K562 (cell line): ENCODE results near the gene OLFML1. TPM values are rescaled to one million over a fixed set of nuclear protein-coding genes. Genes with fewer than 3 reads are reported as not detected.

Experiments used
- ATAC-seq: fragments of 200-7000 bp; cut with Tn5 transposase; 3 replicates; pipeline ENCODE4 v1.9.1; 2020; ENCODE audit warnings: moderate library complexity
- BruUV-seq: library from RNA; stranded (reverse); fragments of 400-500 nt; replicated peaks from 2 replicates; lab custom pipeline; 2021; lab: Mats Ljungman, UMichigan
- CTCF ChIA-PET: fragments of 300-600 bp; formaldehyde crosslinking; extraction: SDS; loops from one replicate; lab custom pipeline; 2021; ENCODE audit warnings: low intra/inter-chr PET ratio; lab: Yijun Ruan, JAX
- POLR2A ChIA-PET: fragments of 300-600, 350-650 bp; sonication (Branson Sonifier 250); formaldehyde crosslinking; extraction: SDS; loops from one replicate; lab custom pipeline; 2021; ENCODE audit warnings: antibody characterized with exemption, inconsistent platforms; lab: Yijun Ruan, JAX
- DNase-seq, 4 experiments: peaks; one replicate each; pipeline versions ENCODE4 v3.0.0 to v3.0.0-alpha.2; 2011 to 2018; ENCODE audit warnings: low spot score in 3 of 4, mixed read lengths in 3 of 4; ENCODE audit errors: extremely low read depth in 1 of 4
- FAIRE-seq: peaks from 2 replicates; lab custom pipeline; 2011; peaks lifted over from hg19 to GRCh38; lab: Jason Lieb, UNC
- H2AFZ ChIP-seq: 2 replicates; pipeline ENCODE4 v1.6.0; 2011; ENCODE audit warnings: low read depth, low read length, control low read depth, inconsistent platforms
- H3K27ac ChIP-seq: fragments of 200-600 bp; 3 replicates; pipeline ENCODE4 v1.8.0; 2011; ENCODE audit warnings: low read depth, mild to moderate bottlenecking, control low read depth, inconsistent platforms, low read length, moderate library complexity, mixed read lengths; ENCODE audit errors: extremely low read depth
- H3K27me3 ChIP-seq, 2 experiments: fragments of 300-600 bp in 1 of 2; 2 replicates in 1 of 2; 3 replicates in 1 of 2; pipeline versions ENCODE4 v1.6.0 to v1.8.0; 2011; ENCODE audit warnings: inconsistent platforms in 2 of 2, low read length in 2 of 2, mild to moderate bottlenecking in 1 of 2, mixed read lengths in 1 of 2, moderate library complexity in 1 of 2; ENCODE audit not compliant: control insufficient read depth in 2 of 2, insufficient read depth in 2 of 2
- H3K36me3 ChIP-seq: fragments of 300-600 bp; 3 replicates; pipeline ENCODE4 v1.8.0; 2011; ENCODE audit warnings: mild to moderate bottlenecking, low read length, inconsistent platforms; ENCODE audit not compliant: control insufficient read depth, insufficient read depth
- H3K4me1 ChIP-seq, 2 experiments: fragments of 200-600 bp in 1 of 2; replicated peaks in 1 of 2; 2 replicates in 1 of 2; 3 replicates in 1 of 2; pipeline versions ENCODE4 v1.5.1 to v1.8.0; 2011; ENCODE audit warnings: inconsistent platforms in 2 of 2, low read length in 2 of 2, mild to moderate bottlenecking in 1 of 2, mixed read lengths in 1 of 2, moderate library complexity in 1 of 2; ENCODE audit not compliant: control insufficient read depth in 2 of 2, insufficient read depth in 2 of 2
- H3K4me2 ChIP-seq: 2 replicates; pipeline ENCODE4 v1.6.1; 2011; ENCODE audit warnings: low read length, control low read depth, inconsistent platforms, mixed read lengths; ENCODE audit not compliant: insufficient read depth
- H3K4me3 ChIP-seq: fragments of 200-600 bp; sonication (generic), shearing (Covaris generic); 2 replicates; pipeline ENCODE4 v1.5.1; 2016; ENCODE audit warnings: control low read depth, inconsistent platforms
- H3K79me2 ChIP-seq: fragments of 200-600 bp; 3 replicates; pipeline ENCODE4 v1.8.0; 2011; ENCODE audit warnings: low read length, inconsistent platforms; ENCODE audit not compliant: control insufficient read depth, insufficient read depth
- H3K9ac ChIP-seq, 2 experiments: 2 replicates each; pipeline versions ENCODE4 v1.6.0 to v1.6.1; 2011; ENCODE audit warnings: low read depth in 2 of 2, low read length in 2 of 2, control low read depth in 1 of 2, inconsistent platforms in 1 of 2, mild to moderate bottlenecking in 1 of 2, mixed read lengths in 1 of 2; ENCODE audit not compliant: insufficient read depth in 1 of 2
- H3K9me1 ChIP-seq: one replicate; pipeline ENCODE4 v1.6.0; 2011; ENCODE audit warnings: inconsistent platforms, mild to moderate bottlenecking, low read length, moderate library complexity; ENCODE audit not compliant: control insufficient read depth, insufficient read depth
- H3K9me3 ChIP-seq: replicated peaks from 2 replicates; pipeline ENCODE4 v1.5.1; 2011; ENCODE audit warnings: low read depth, low read length, inconsistent platforms; ENCODE audit not compliant: control insufficient read depth, insufficient read depth
- H4K20me1 ChIP-seq: replicated peaks from 2 replicates; pipeline ENCODE4 v1.6.1; 2011; ENCODE audit warnings: low read length, inconsistent platforms, mixed read lengths; ENCODE audit not compliant: control insufficient read depth, insufficient read depth
- CBFA2T2 ChIP-seq: fragments of 450-650 bp; conservative IDR thresholded peaks from 2 replicates; pipeline ENCODE4 v1.6.1; 2017; ENCODE audit warnings: mild to moderate bottlenecking
- CTCFL ChIP-seq: IDR thresholded peaks from 2 replicates; pipeline ENCODE4 v1.6.1; 2011; ENCODE audit warnings: borderline replicate concordance, low read depth, mild to moderate bottlenecking, moderate library complexity, low read length; ENCODE audit not compliant: insufficient read depth, poor library complexity, severe bottlenecking
- ESRRB ChIP-seq: fragments of 250-450 bp; sonication (Bioruptor Pico); IDR thresholded peaks from 2 replicates; pipeline ENCODE4 v1.5.0; 2020; ENCODE audit warnings: mild to moderate bottlenecking, moderate library complexity, borderline replicate concordance
- HMGN3 ChIP-seq: IDR thresholded peaks from 2 replicates; pipeline ENCODE4 v1.6.1; 2011; ENCODE audit warnings: borderline replicate concordance, low read depth, mild to moderate bottlenecking, mixed read lengths, low read length; ENCODE audit not compliant: insufficient read length; ENCODE audit errors: extremely low read depth
- MECOM ChIP-seq: fragments of 250-450 bp; sonication (Bioruptor Pico); IDR thresholded peaks from 2 replicates; pipeline ENCODE4 v1.8.0; 2022; ENCODE audit warnings: inconsistent platforms
- MTA1 ChIP-seq: fragments of 450-650 bp; IDR thresholded peaks from 2 replicates; pipeline ENCODE4 v1.6.1; 2017; ENCODE audit warnings: borderline replicate concordance
- NKRF ChIP-seq: fragments of 450-650 bp; IDR thresholded peaks from 2 replicates; pipeline ENCODE4 v1.6.1; 2016; ENCODE audit warnings: borderline replicate concordance
- PHB2 ChIP-seq: fragments of 450-650 bp; IDR thresholded peaks from 2 replicates; pipeline ENCODE4 v1.6.1; 2017; ENCODE audit warnings: low read depth
- PURB ChIP-seq: sonication (generic); formaldehyde crosslinking; IDR thresholded peaks from 2 replicates; pipeline ENCODE4 v1.9.0; 2021; ENCODE audit warnings: low read depth, mild to moderate bottlenecking, missing genetic modification reagents
- RBM34 ChIP-seq: fragments of 200-400 bp; formaldehyde crosslinking; IDR thresholded peaks from 2 replicates; pipeline ENCODE4 v1.6.1; 2018; ENCODE audit warnings: low read length, borderline replicate concordance; ENCODE audit not compliant: insufficient read depth
- SMAD4 ChIP-seq: fragments of 250-450 bp; sonication (Bioruptor Pico); conservative IDR thresholded peaks from 2 replicates; pipeline ENCODE4 v1.8.0; 2021; ENCODE audit warnings: inconsistent platforms, mild to moderate bottlenecking, moderate library complexity
- TRIM28 ChIP-seq: fragments of 450-650 bp; IDR thresholded peaks from 2 replicates; pipeline ENCODE4 v1.6.1; 2017
- XRCC3 ChIP-seq: fragments of 450-650 bp; IDR thresholded peaks from 2 replicates; pipeline ENCODE4 v1.6.1; 2017; ENCODE audit warnings: mild to moderate bottlenecking, moderate library complexity
- ZBTB34 ChIP-seq: fragments of 250-450 bp; sonication (Bioruptor Pico); IDR thresholded peaks from 2 replicates; pipeline ENCODE4 v1.8.0; 2021; ENCODE audit warnings: mild to moderate bottlenecking, moderate library complexity
- ZKSCAN1 ChIP-seq: fragments of 150-350 bp; IDR thresholded peaks from 2 replicates; pipeline ENCODE4 v1.6.1; 2016; ENCODE audit warnings: low read depth, low read length
- ZKSCAN8 ChIP-seq: fragments of 200-800 bp; sonication (Bioruptor generic); IDR thresholded peaks from 2 replicates; pipeline ENCODE4 v1.6.1; 2016; ENCODE audit warnings: missing genetic modification characterization, missing compliant biosample characterization
- ZNF511 ChIP-seq: sonication (generic); formaldehyde crosslinking; IDR thresholded peaks from 2 replicates; pipeline ENCODE4 v1.8.0; 2022; ENCODE audit warnings: mild to moderate bottlenecking, missing genetic modification reagents
- WGBS: fragments of 100-300 bp; shearing (Covaris generic); methylation state at CpG from one replicate; pipeline ENCODE4 v1.1.6; 2016; ENCODE audit warnings: low coverage, mixed read lengths; ENCODE audit not compliant: insufficient coverage; ENCODE audit errors: missing lambda C conversion rate; 5-methylcytosine and 5-hydroxymethylcytosine counted together
- in situ Hi-C: fragments of 300-500 bp; cut with MboI; formaldehyde crosslinking; loops from 4 replicates; pipeline ENCODE4 v1.15.0; 2018; ENCODE audit warnings: inconsistent platforms, mixed read lengths
- intact Hi-C: fragments of 100-400 bp; cut with micrococcal nuclease; formaldehyde crosslinking; loops from 2 replicates; pipeline ENCODE4 v1.14.2; 2022
- polyA plus RNA-seq, 8 experiments: library from polyadenylated mRNA; depleted of rRNA in 4 of 8; stranded (reverse) in 5 of 8; unstranded in 3 of 8; fragments of >200 nt; fragmentation: Nextera tagmentation in 2 of 8; fragmentation: Illumina TruSeq in 1 of 8; extraction: Ambion mirVana in 2 of 8; extraction: Trizol in 1 of 8; gene quantifications; 2 replicates each; pipeline versions ENCODE4 v1.2.1 to v1.2.3, GENCODE V29; 2011 to 2014; ENCODE audit warnings: inconsistent platforms in 1 of 8, missing spikeins in 1 of 8
- total RNA-seq, 7 experiments: library from RNA; depleted of rRNA in 6 of 7; stranded (reverse); fragments of >200 nt in 6 of 7; fragmentation: Illumina TruSeq in 2 of 7; extraction: Trizol in 2 of 7; gene quantifications; 2 replicates each; pipeline versions ENCODE4 v1.2.1 to v1.2.3, GENCODE V29; 2011 to 2021; ENCODE audit warnings: low replicate concordance in 1 of 7

The OLFML1 gene
- total and polyA plus RNA-seq, 9 of the 15 experiments (the other 6 are each of a cell fraction or from before 2014, with no cell fraction given), result not detected

GRCh38 chr11:7471071-7471470, 14.2 kb upstream of the OLFML1 start (continued):
- TF ChIP-seq CTCFL (no peak), TRIM28 (no peak), HMGN3 (no peak), PHB2 (no peak), ESRRB (CRISPR knock-in tag) (no peak), ZNF511 (CRISPR knock-in tag) (no peak)

GRCh38 chr11:7473717-7474116, 11.6 kb upstream of the OLFML1 start:
- Histone ChIP-seq H3K4me2 (no peak overlapping the region), H3K79me2 (no peaks in the 10 kb centered on the region), H3K4me1 (no peaks in the 10 kb centered on the region), H3K27ac (no peak overlapping the region), H3K27me3 (no peaks in the 10 kb centered on the region), H3K36me3 (no peaks in the 10 kb centered on the region), H3K9me3 (no peaks in the 10 kb centered on the region), H3K9me1 (no peaks in the 10 kb centered on the region), H4K20me1 (no peaks in the 10 kb centered on the region), H3K9ac (no peak overlapping the region), H2AFZ (no peak overlapping the region), H3K4me3 (no peak overlapping the region)
- in situ Hi-C loops, result no loop called here
- intact Hi-C loops, result no loop called here
- no peak for DNase-seq
- 0% methylated on average over 1 of the region's 1 CpG for WGBS
- no peak for ATAC-seq
- BruUV-seq, result no TSS peak
- POLR2A ChIA-PET, result no interaction called here
- FAIRE-seq, result no peak
- CTCF ChIA-PET, result no interaction called here
- TF ChIP-seq CBFA2T2, result no peak
- TF ChIP-seq MTA1, result no peak
- no peak for TF ChIP-seq ZKSCAN1
- TF ChIP-seq ZBTB34, result no peak
- TF ChIP-seq ZKSCAN8 (CRISPR knock-in tag), result no peak
- no peak for TF ChIP-seq NKRF
- no peak for TF ChIP-seq SMAD4 (CRISPR knock-in tag)
- TF ChIP-seq MECOM (CRISPR knock-in tag), result no peak
- no peak for TF ChIP-seq PURB
- no peak for TF ChIP-seq RBM34
- TF ChIP-seq XRCC3, result no peak
